GM10248 (cell line): ENCODE measurements around the gene SERTAD3.

ENCODE experiments used
- CTCF ChIA-PET: fragments of 300-600 bp; sonication (Branson Sonifier 250); formaldehyde crosslinking; extraction: SDS; loops from one replicate; lab custom pipeline; 2021; ENCODE audit warnings: antibody characterized with exemption; lab: Yijun Ruan, JAX
- POLR2A ChIA-PET: fragments of 350-650 bp; sonication (Branson Sonifier 250); formaldehyde crosslinking; extraction: SDS; loops from one replicate; lab custom pipeline; 2020; ENCODE audit warnings: antibody characterized with exemption; lab: Yijun Ruan, JAX
- DNase-seq: peaks from one replicate; pipeline ENCODE4 v3.0.0; 2012; ENCODE audit errors: extremely low spot score
- CTCF ChIP-seq: IDR thresholded peaks from 2 replicates; pipeline ENCODE4 v1.5.1; 2012; ENCODE audit warnings: mild to moderate bottlenecking, low read depth; ENCODE audit errors: extremely low read depth, missing control alignments, control extremely low read depth

The SERTAD3 gene

GRCh38 chr19:40403262-40403984 is 40.7 kb downstream of the SERTAD3 start:
- DNase-seq = peak; percentile 98
- ChIA-PET POLR2A (interaction anchor here (0.7 to 2.0 kb wide), 4 partner anchors 9 to 23 kb away, joined by 3 to 6 read pairs (median 4); partner anchors contain the start of gene SERTAD1), CTCF (interaction anchor here (0.9 to 2.7 kb wide), 8 partner anchors 11 to 232 kb away, joined by 3 to 13 read pairs (median 6); partner anchors contain the start of genes PRX and SERTAD1)

GRCh38 chr19:40400559-40400958 is 43.6 kb downstream of the SERTAD3 start:
- CTCF ChIA-PET = interaction anchor here (1.5 kb wide), 1 partner anchor 24 kb away, joined by 4 read pairs; no protein-coding TSS in a partner anchor

More at GRCh38 chr19:40403262-40403984, 40.7 kb downstream of the SERTAD3 start:
- no peak for TF ChIP-seq CTCF

GRCh38 chr19:40398417-40399131 is 45.6 kb downstream of the SERTAD3 start:
- DNase-seq = peak; percentile 50

More at GRCh38 chr19:40400559-40400958, 43.6 kb downstream of the SERTAD3 start:
- POLR2A ChIA-PET = no interaction called here
- TF ChIP-seq CTCF = no peak
- no peak for DNase-seq

GRCh38 chr19:40397568-40397906 is 46.6 kb downstream of the SERTAD3 start:
- POLR2A ChIA-PET = no interaction called here
- DNase-seq = no peak
- CTCF ChIA-PET = no interaction called here
- TF ChIP-seq CTCF = no peak

More at GRCh38 chr19:40398417-40399131, 45.6 kb downstream of the SERTAD3 start:
- POLR2A ChIA-PET = no interaction called here
- CTCF ChIA-PET = interaction anchor here (1.0 to 1.1 kb wide), 2 partner anchors 10 to 93 kb away, joined by 3 read pairs; no protein-coding TSS in a partner anchor
- no peak for TF ChIP-seq CTCF

- ChIA-PET CTCF (interaction anchor here (1.3 to 1.7 kb wide), 2 partner anchors 48 to 68 kb away, joined by 3 to 4 read pairs; partner anchors contain the start of gene BLVRB), POLR2A (interaction anchor here (0.8 kb wide), 1 partner anchor 9 kb away, joined by 3 read pairs; no protein-coding TSS in a partner anchor)
- no peak for TF ChIP-seq CTCF
- no peak for DNase-seq
Measured at GRCh38 chr19:40396886-40397567, 47.1 kb downstream of the SERTAD3 start.
